Liver (tissue), 9 donors: ENCODE data around the gene BRD2. TPM values are rescaled to one million over a fixed set of nuclear protein-coding genes. Genes with fewer than 3 reads are reported as not detected.

Source experiments
- DNase-seq: peaks from one replicate; pipeline ENCODE4 v3.0.0-alpha.2; 2017; ENCODE audit warnings: low spot score
- H3K27ac ChIP-seq, 2 donors: one replicate each; pipeline ENCODE4 v1.7.0; 2013; ENCODE audit warnings: inconsistent platforms in 2 of 2, low read length in 2 of 2, control low read depth in 1 of 2, low read depth in 1 of 2, mild to moderate bottlenecking in 1 of 2
- H3K27me3 ChIP-seq, 4 donors: one replicate each; pipeline versions ENCODE4 v1.6.1 to v1.7.0; 2013; ENCODE audit warnings: low read length in 3 of 4, inconsistent platforms in 1 of 4, mild to moderate bottlenecking in 1 of 4, moderate library complexity in 1 of 4; ENCODE audit not compliant: control insufficient read depth in 4 of 4, insufficient read depth in 4 of 4
- H3K36me3 ChIP-seq, 4 donors: one replicate each; pipeline versions ENCODE4 v1.6.1 to v1.7.0; 2013; ENCODE audit warnings: low read length in 3 of 4, mild to moderate bottlenecking in 3 of 4, low read depth in 1 of 4, moderate library complexity in 1 of 4; ENCODE audit not compliant: control insufficient read depth in 4 of 4, insufficient read depth in 3 of 4
- H3K4me1 ChIP-seq, 4 donors: one replicate each; pipeline versions ENCODE4 v1.6.1 to v1.7.0; 2013; ENCODE audit warnings: low read length in 3 of 4, mild to moderate bottlenecking in 3 of 4, moderate library complexity in 1 of 4; ENCODE audit not compliant: control insufficient read depth in 4 of 4, insufficient read depth in 4 of 4
- H3K4me3 ChIP-seq, 3 donors: one replicate each; pipeline versions ENCODE4 v1.6.1 to v1.7.0; 2013; ENCODE audit warnings: low read length in 3 of 3, control low read depth in 1 of 3, low read depth in 1 of 3, mild to moderate bottlenecking in 1 of 3
- H3K9ac ChIP-seq, 2 donors: one replicate each; pipeline ENCODE4 v1.7.0; 2013; ENCODE audit warnings: low read length in 2 of 2, mild to moderate bottlenecking in 2 of 2, moderate library complexity in 2 of 2, control low read depth in 1 of 2, low read depth in 1 of 2
- H3K9me3 ChIP-seq, 4 donors: one replicate each; pipeline versions ENCODE4 v1.6.1 to v1.7.0; 2013; ENCODE audit warnings: low read length in 3 of 4; ENCODE audit not compliant: control insufficient read depth in 4 of 4
- ATF3 ChIP-seq: IDR thresholded peaks from 2 replicates; pipeline ENCODE4 v1.6.1; 2016; ENCODE audit warnings: antibody characterized with exemption
- CTCF ChIP-seq: fragments of 150-350 bp; IDR thresholded peaks from 2 replicates; pipeline ENCODE4 v1.5.1; 2017; ENCODE audit warnings: improper control_type of control experiment, low read depth, low read length; ENCODE audit not compliant: missing input control
- EGR1 ChIP-seq, 2 donors: IDR thresholded peaks; 2 replicates each; pipeline ENCODE4 v1.6.1; 2016 to 2018; ENCODE audit warnings: antibody characterized with exemption in 2 of 2, low read depth in 2 of 2
- FOXA1 ChIP-seq: IDR thresholded peaks from 2 replicates; pipeline ENCODE4 v1.6.1; 2016; ENCODE audit warnings: antibody characterized with exemption
- FOXA2 ChIP-seq: IDR thresholded peaks from 2 replicates; pipeline ENCODE4 v1.6.1; 2016; ENCODE audit warnings: antibody characterized with exemption
- GABPA ChIP-seq, 2 donors: IDR thresholded peaks in 1 of 2; conservative IDR thresholded peaks in 1 of 2; 2 replicates each; pipeline ENCODE4 v1.6.1; 2016; ENCODE audit warnings: antibody characterized with exemption in 2 of 2, mild to moderate bottlenecking in 1 of 2, moderate library complexity in 1 of 2
- HNF4A ChIP-seq, 2 donors: conservative IDR thresholded peaks; 2 replicates each; pipeline ENCODE4 v1.6.1; 2016; ENCODE audit warnings: antibody characterized with exemption in 2 of 2, mild to moderate bottlenecking in 2 of 2
- HNF4G ChIP-seq: IDR thresholded peaks from 2 replicates; pipeline ENCODE4 v1.6.1; 2016; ENCODE audit warnings: antibody characterized with exemption
- JUND ChIP-seq, 2 donors: IDR thresholded peaks; 2 replicates each; pipeline ENCODE4 v1.6.1; 2016; ENCODE audit warnings: antibody characterized with exemption in 2 of 2
- MAX ChIP-seq: IDR thresholded peaks from 2 replicates; pipeline ENCODE4 v1.6.1; 2016; ENCODE audit warnings: antibody characterized with exemption
- NR2F2 ChIP-seq: IDR thresholded peaks from 2 replicates; pipeline ENCODE4 v1.6.1; 2016; ENCODE audit warnings: antibody characterized with exemption
- RAD21 ChIP-seq, 2 donors: IDR thresholded peaks; 2 replicates each; pipeline ENCODE4 v1.6.1; 2016; ENCODE audit warnings: antibody characterized with exemption in 2 of 2, mild to moderate bottlenecking in 2 of 2
- REST ChIP-seq: IDR thresholded peaks from 2 replicates; pipeline ENCODE4 v1.6.1; 2016; ENCODE audit warnings: antibody characterized with exemption, mild to moderate bottlenecking
- SP1 ChIP-seq: IDR thresholded peaks from 2 replicates; pipeline ENCODE4 v1.6.1; 2018; ENCODE audit warnings: antibody characterized with exemption, mild to moderate bottlenecking
- TAF1 ChIP-seq: conservative IDR thresholded peaks from 2 replicates; pipeline ENCODE4 v1.6.1; 2016; ENCODE audit warnings: antibody characterized with exemption, mild to moderate bottlenecking
- ZBTB33 ChIP-seq: IDR thresholded peaks from 2 replicates; pipeline ENCODE4 v1.6.1; 2016; ENCODE audit warnings: antibody characterized with exemption
- WGBS: extraction: QIAGEN DNeasy Blood & Tissue Kit; methylation state at CpG from one replicate; pipeline ENCODE4 v1.1.7; 2013; 5-methylcytosine and 5-hydroxymethylcytosine counted together
- polyA plus RNA-seq, 2 donors: library from polyadenylated mRNA; stranded (reverse) in 1 of 2; unstranded in 1 of 2; fragments of 200-250 nt in 1 of 2; fragments of >200 nt in 1 of 2; fragmentation: Nextera tagmentation in 1 of 2; extraction: Ambion mirVana in 1 of 2; gene quantifications; one replicate each; pipeline versions ENCODE4 v1.2.1 to v1.2.3, GENCODE V29; 2013 to 2015
- total RNA-seq, 2 donors: library from RNA; depleted of rRNA; stranded (reverse); fragments of >200 nt; gene quantifications; one replicate each; pipeline ENCODE4 v1.2.3, GENCODE V29; 2014
- donor health status: healthy.
- donor health status: healthy.
- donor health status: healthy.
- donor health status: healthy.
- donor health status: healthy.

The BRD2 gene
- total and polyA plus RNA-seq, 4 donors, result 29.8 to 100 (median 50.2) TPM

- no peak overlapping the region for H3K9ac ChIP-seq
- H3K36me3 ChIP-seq, result no peaks in the 10 kb centered on the region
- H3K9me3 ChIP-seq, result no peaks in the 10 kb centered on the region
- TF ChIP-seq MAX (no peak), REST (no peak), NR2F2 (no peak), HNF4A (conservative IDR thresholded peaks at IDR 0.05) (no peak), FOXA2 (no peak), HNF4G (no peak), ATF3 (no peak), EGR1 (IDR thresholded peaks at IDR 0.05; ENCODE audit: low read depth in 2 of 2) (no peak), RAD21 (IDR thresholded peaks at IDR 0.05) (no peak), FOXA1 (no peak), CTCF (no peak), ZBTB33 (no peak), SP1 (no peak)
- DNase-seq, result no peak
- no peak overlapping the region for H3K27ac ChIP-seq
- H3K27me3 ChIP-seq, result no peaks in the 10 kb centered on the region
- H3K4me1 ChIP-seq, result peaks cover 0 to 4% (median 1%) of the 10 kb centered on the region in 4 donors
- WGBS, result 86% methylated on average over 9 of the region's 9 CpGs
- no peak overlapping the region for H3K4me3 ChIP-seq
Observed at GRCh38 chr6:32949113-32949512, 19.3 kb upstream of the BRD2 start.

- Histone ChIP-seq H3K27ac (no peak overlapping the region), H3K9ac (no peak overlapping the region), H3K9me3 (no peaks in the 10 kb centered on the region), H3K36me3 (no peaks in the 10 kb centered on the region), H3K4me1 (peaks cover 0 to 4% (median 1%) of the 10 kb centered on the region in 4 donors), H3K4me3 (no peak overlapping the region), H3K27me3 (no peaks in the 10 kb centered on the region)
- no peak for DNase-seq
- WGBS, result 95% methylated on average over 3 of the region's 3 CpGs
- no peak for TF ChIP-seq GABPA (IDR thresholded peaks at IDR 0.05 in 1 of 2, conservative IDR thresholded peaks at IDR 0.05 in 1 of 2)
- TF ChIP-seq JUND (IDR thresholded peaks at IDR 0.05), result no peak
- TF ChIP-seq EGR1 (IDR thresholded peaks at IDR 0.05; ENCODE audit: low read depth in 2 of 2), result no peak
- no peak for TF ChIP-seq RAD21 (IDR thresholded peaks at IDR 0.05)
- TF ChIP-seq ZBTB33, result no peak
- TF ChIP-seq SP1, result no peak
- no peak for TF ChIP-seq FOXA1
- TF ChIP-seq HNF4G, result no peak
- no peak for TF ChIP-seq NR2F2
- no peak for TF ChIP-seq CTCF
- TF ChIP-seq TAF1, result no peak
Observed at GRCh38 chr6:32950010-32950409, 18.4 kb upstream of the BRD2 start.
